ENCODE data around the gene AOC2.

The AOC2 gene

DNA sequence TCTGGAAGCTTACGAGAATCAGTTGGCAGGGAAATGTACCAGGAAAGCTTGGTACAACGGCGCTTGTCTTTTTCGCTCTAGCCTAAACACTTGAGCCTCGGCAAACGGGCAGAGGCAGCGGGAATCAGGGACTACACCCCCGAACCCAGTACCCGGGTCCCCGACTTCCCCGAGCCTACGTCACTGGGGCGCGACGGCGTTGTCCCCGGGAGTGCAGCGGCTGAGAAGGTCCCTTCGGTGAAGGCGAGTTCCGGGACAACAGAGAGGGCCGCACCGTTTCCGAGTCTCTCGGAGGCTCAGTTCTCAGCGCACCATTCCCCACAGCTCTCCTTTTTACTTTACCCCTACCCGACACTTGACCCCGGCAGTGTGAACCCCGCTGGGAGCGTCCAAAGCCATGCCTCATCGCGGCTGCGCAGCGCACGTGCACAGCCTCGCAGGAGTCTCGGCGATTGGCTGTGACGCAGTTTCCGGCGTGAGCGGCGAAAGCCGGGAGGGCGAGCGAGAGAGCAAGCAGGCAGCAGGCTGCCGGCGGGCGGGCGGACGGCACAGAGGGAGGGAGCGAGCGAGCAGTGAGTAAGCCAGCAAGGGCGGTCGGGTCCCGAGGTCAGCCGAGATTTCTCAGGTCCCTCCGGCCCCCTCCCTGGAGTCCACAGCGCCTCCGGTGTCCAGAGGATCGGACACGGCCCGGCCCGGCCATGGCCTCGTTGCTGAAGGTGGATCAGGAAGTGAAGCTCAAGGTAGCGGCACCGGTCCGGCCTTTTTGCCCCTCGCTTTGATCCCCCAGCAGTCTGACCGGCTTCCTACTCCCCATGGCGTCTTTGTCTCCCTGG, 11.2 kb upstream of the AOC2 start, which contains the start of gene PSME3:
PSME3 (plus strand) TSS at position 464 of the 833 bp plus-strand sequence; CDS start at position 699, 235 bp downstream.
- TF ChIP-seq, protein P1, sequence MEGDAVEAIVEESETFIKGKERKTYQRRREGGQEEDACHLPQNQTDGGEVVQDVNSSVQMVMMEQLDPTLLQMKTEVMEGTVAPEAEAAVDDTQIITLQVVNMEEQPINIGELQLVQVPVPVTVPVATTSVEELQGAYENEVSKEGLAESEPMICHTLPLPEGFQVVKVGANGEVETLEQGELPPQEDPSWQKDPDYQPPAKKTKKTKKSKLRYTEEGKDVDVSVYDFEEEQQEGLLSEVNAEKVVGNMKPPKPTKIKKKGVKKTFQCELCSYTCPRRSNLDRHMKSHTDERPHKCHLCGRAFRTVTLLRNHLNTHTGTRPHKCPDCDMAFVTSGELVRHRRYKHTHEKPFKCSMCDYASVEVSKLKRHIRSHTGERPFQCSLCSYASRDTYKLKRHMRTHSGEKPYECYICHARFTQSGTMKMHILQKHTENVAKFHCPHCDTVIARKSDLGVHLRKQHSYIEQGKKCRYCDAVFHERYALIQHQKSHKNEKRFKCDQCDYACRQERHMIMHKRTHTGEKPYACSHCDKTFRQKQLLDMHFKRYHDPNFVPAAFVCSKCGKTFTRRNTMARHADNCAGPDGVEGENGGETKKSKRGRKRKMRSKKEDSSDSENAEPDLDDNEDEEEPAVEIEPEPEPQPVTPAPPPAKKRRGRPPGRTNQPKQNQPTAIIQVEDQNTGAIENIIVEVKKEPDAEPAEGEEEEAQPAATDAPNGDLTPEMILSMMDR (conservative IDR thresholded peaks at IDR 0.05; ENCODE audit: low read depth, low read length) = peak; percentile 18
- H3K4me3 ChIP-seq (ENCODE audit: low read depth, low read length) = peak within 1 kb of the TSS; percentile 88
- peak; percentile 83 for DNase-seq (ENCODE audit: low read depth)

DNA sequence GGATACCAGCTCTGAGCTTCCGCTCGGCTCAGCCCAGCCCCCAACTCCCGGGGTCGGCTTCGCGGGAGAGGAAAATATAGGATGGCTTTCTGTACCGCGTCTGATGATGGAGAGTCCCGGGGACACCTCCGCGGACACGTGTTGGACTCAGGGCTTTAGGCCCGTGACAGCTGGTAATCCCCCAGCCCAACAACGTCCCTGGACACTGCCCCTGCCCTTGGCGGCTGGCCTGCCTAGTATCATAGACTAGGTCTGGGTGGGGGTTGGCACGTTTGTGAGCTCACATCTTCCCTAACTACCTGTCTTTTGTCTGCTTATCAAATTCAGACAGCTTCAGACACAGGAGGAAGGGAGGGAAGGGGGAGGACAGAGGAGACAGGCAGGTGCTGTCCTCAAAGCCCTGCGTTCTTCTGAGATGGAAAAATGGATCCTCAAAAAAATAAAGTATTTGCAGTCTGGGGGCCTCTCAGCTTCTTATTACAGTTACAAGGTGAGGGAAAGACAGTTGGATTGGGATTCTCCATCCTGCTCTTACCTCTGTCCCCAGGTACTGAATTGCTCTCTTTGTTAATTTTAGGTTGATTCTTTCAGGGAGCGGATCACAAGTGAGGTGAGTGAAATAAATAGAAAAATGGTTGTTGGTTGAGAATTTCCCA, 10.5 kb upstream of the AOC2 start:
- no peak for DNase-seq (ENCODE audit: low read depth)
- TF ChIP-seq, protein P1 (conservative IDR thresholded peaks at IDR 0.05; ENCODE audit: low read depth, low read length) = no peak
- peak overlapping the region; percentile 88 for H3K4me3 ChIP-seq (ENCODE audit: low read depth, low read length)

DNA sequence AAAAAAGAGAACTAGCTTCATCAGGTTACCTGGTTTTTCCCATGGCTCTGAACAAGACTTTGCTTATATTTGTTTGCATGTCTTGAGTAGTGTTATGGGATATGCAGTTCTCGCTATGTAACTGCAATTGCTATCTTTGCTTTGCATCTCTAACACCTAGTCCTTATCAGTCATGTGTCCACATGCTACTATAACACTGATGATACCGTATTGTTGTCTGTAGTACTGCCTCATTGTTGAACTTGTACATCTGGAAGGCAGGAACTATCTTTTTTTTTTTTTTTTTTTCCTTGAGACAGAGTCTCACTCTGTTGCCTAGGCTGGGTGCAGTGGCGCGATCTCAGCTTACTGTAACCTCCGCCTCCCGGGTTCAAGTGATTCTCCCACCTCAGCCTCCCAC, 8.6 kb upstream of the AOC2 start:
- DNase-seq (ENCODE audit: low read depth) = no peak
- TF ChIP-seq, protein P1 (conservative IDR thresholded peaks at IDR 0.05; ENCODE audit: low read depth, low read length) = no peak
- H3K4me3 ChIP-seq (ENCODE audit: low read depth, low read length) = no peak overlapping the region

DNA sequence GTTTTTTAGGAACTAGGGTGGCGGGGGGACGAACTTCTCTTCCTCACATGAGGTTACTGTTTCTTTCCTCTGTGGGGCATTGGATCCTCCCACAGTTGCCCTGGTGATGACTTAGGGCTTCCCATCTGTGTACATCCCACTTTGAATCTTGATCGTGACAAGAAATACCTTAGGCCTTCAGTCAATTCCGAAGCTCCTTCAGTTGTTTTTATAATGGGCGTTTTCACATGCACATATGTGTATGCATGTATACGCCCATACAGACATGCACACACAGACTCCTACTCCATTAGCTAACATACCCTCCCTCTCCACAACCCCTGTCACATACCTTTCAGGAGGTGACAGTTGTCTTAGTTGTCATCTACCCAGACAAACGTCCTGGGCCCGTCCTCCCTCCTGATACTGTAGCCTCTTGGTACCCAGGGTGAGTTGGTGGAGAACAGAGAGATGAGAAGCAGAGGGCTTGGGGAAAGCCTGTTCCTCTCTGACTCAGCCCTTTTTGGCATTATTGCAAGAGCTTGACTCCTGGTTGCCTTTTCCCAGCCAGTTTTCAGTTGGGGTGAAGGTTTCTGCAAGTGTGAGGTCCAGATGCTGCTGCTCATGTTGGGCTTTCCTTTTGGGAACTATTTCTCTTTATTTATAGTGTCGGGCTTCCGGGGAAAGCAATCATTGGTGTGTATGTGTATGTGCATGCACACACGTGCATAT, 2.2 kb upstream of the AOC2 start:
- TF ChIP-seq, protein P1 (conservative IDR thresholded peaks at IDR 0.05; ENCODE audit: low read depth, low read length) = no peak
- no peak for DNase-seq (ENCODE audit: low read depth)
- H3K4me3 ChIP-seq (ENCODE audit: low read depth, low read length) = no peak overlapping the region

DNA sequence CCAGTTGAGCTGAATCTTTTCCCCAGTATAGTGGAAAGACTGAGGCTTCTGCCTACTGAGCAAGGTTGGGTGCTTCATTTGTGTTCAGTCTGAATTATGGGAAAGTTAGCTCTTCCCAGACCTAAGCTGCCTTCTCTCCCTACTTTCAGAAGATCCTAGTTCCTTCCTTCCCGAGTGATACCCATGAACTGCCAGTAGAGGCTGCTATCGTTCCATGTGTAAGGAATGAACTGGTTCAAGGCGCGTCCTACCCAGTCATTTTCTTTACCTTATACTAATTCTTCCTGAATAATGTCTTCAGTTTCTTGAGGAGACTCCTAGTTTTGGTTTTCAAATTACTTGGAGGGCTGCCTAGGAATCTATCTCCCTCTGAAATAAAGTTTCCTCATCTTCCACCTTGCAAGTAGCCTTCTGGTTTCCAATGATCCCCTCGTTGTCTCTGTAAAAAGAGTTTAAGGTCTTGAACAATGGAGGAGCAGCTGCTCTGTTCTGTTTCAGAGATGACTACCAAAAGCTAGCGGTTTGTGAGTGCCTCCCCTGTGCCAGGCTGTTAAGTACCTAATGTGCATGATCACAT, 934 bp upstream of the AOC2 start:
- DNase-seq (ENCODE audit: low read depth) = peak; percentile 87
- no peak overlapping the region for H3K4me3 ChIP-seq (ENCODE audit: low read depth, low read length)

More for the DNA sequence above, 934 bp upstream of the AOC2 start:
- TF ChIP-seq, protein P1 (conservative IDR thresholded peaks at IDR 0.05; ENCODE audit: low read depth, low read length) = peak; percentile 100

Measured in choroid plexus epithelial cell (primary cell).